Suprapubic skin (tissue), 4 donors: Measurements from ENCODE around the gene ANKRD1.

ENCODE experiments used
- CTCF ChIP-seq, 2 donors: fragments of 200-600 bp in 1 of 2; fragments of 450-650 bp in 1 of 2; sonication (generic) in 1 of 2; IDR thresholded peaks; one replicate each; pipeline ENCODE4 v1.5.1; 2016 to 2019; ENCODE audit warnings: antibody characterized with exemption in 2 of 2, mild to moderate bottlenecking in 1 of 2, moderate library complexity in 1 of 2
- EP300 ChIP-seq: sonication (generic); formaldehyde crosslinking; IDR thresholded peaks from one replicate; pipeline ENCODE4 v1.6.1; 2017; ENCODE audit warnings: antibody characterized with exemption
- POLR2AphosphoS5 ChIP-seq, 3 donors: sonication (generic); formaldehyde crosslinking; IDR thresholded peaks; one replicate each; pipeline ENCODE4 v1.6.1; 2017; ENCODE audit warnings: antibody characterized with exemption in 3 of 3

DNA sequence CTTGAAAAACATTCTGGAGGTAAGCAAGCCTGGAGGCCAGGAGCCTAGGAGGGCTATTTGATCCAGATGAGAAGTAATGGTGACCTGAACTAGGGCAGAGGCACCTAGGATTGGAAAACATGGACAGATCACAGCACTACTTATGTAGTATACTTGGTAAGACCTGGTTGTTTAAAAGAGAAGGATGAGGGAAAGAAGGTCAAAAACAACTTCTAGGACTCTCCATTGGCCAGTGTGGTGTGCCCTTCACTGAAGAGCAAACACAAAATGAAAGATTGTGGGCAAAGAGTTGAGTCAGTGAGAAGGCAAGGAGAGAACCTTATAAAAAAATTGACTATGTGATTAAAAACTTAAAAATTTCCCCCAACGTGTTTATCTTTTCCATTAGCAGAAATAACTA, 14.3 kb downstream of the ANKRD1 start:
- no peak for TF ChIP-seq CTCF (IDR thresholded peaks at IDR 0.05)
- no peak for TF ChIP-seq EP300
- no peak for TF ChIP-seq POLR2AphosphoS5 (IDR thresholded peaks at IDR 0.05)
